IPS-18a (cell line): Measurements from ENCODE around the gene MDM4.
"Not testable (repeated sequence)": the region's sequence is repeated elsewhere in the genome, so short reads cannot be mapped to it uniquely, and the experiment has no call there.

Experiments used
- H3K27ac ChIP-seq: one replicate; pipeline ENCODE4 v1.5.1; 2013; ENCODE audit warnings: low read length
- H3K27me3 ChIP-seq: one replicate; pipeline ENCODE4 v1.6.1; 2013; ENCODE audit warnings: mild to moderate bottlenecking, low read length; ENCODE audit not compliant: control insufficient read depth, insufficient read depth
- H3K36me3 ChIP-seq: one replicate; pipeline ENCODE4 v1.6.1; 2013; ENCODE audit warnings: low read depth, low read length; ENCODE audit not compliant: control insufficient read depth
- H3K4me1 ChIP-seq: one replicate; pipeline ENCODE4 v1.6.1; 2013; ENCODE audit warnings: low read depth, low read length; ENCODE audit not compliant: control insufficient read depth
- H3K4me3 ChIP-seq: one replicate; pipeline ENCODE4 v1.5.1; 2013; ENCODE audit warnings: low read length
- H3K9ac ChIP-seq: one replicate; pipeline ENCODE4 v1.6.1; 2013; ENCODE audit warnings: mild to moderate bottlenecking, low read length, moderate library complexity
- H3K9me3 ChIP-seq: one replicate; pipeline ENCODE4 v1.6.1; 2013; ENCODE audit warnings: low read depth, low read length; ENCODE audit not compliant: control insufficient read depth

The MDM4 gene

GRCh38 chr1:204506201-204506968 lies 9.8 kb upstream of the MDM4 start:
- Histone ChIP-seq H3K36me3 (no peaks in the 10 kb centered on the region), H3K9me3 (no peaks in the 10 kb centered on the region), H3K4me3 (peak overlapping the region; percentile 96), H3K27ac (peak overlapping the region; percentile 60), H3K27me3 (no peaks in the 10 kb centered on the region), H3K4me1 (no peaks in the 10 kb centered on the region), H3K9ac (peak overlapping the region; percentile 61)

DNA sequence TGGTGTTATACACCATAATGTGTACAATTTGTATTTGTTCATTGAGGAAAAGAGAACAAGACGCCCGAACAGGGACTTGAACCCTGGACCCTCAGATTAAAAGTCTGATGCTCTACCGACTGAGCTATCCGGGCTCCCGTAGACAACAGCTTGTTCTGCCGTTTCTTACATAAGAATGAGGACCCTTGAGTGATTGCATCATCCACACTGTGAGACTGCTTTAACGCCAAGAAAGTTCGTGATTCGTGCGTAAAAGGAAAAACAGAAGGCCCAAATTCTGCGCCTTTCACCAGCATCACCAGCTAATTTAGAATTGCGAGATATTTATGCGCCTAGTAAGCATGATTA lies 9.3 kb upstream of the MDM4 start:
- Histone ChIP-seq H3K9ac (peak overlapping the region; percentile 96), H3K4me1 (no peaks in the 10 kb centered on the region), H3K36me3 (no peaks in the 10 kb centered on the region), H3K27me3 (no peaks in the 10 kb centered on the region), H3K9me3 (no peaks in the 10 kb centered on the region), H3K27ac (peak overlapping the region; percentile 90), H3K4me3 (peak overlapping the region; percentile 96)

- H3K9ac ChIP-seq = peak overlapping the region; percentile 96
- no peaks in the 10 kb centered on the region for H3K4me1 ChIP-seq
- peak overlapping the region; percentile 96 for H3K4me3 ChIP-seq
- H3K27me3 ChIP-seq = no peaks in the 10 kb centered on the region
- H3K27ac ChIP-seq = peak overlapping the region; percentile 90
- no peaks in the 10 kb centered on the region for H3K9me3 ChIP-seq
- no peaks in the 10 kb centered on the region for H3K36me3 ChIP-seq
These were observed 8.7 kb upstream of the MDM4 start for GRCh38 chr1:204507317-204508105.

- Histone ChIP-seq H3K4me3 (no peak overlapping the region), H3K27me3 (no peaks in the 10 kb centered on the region), H3K36me3 (no peaks in the 10 kb centered on the region), H3K9me3 (no peaks in the 10 kb centered on the region), H3K9ac (no peak overlapping the region), H3K4me1 (no peaks in the 10 kb centered on the region), H3K27ac (no peak overlapping the region)
These were observed 7.0 kb upstream of the MDM4 start for GRCh38 chr1:204509186-204509635.

- H3K27ac ChIP-seq = no peak overlapping the region
- H3K4me1 ChIP-seq = no peaks in the 10 kb centered on the region
- no peaks in the 10 kb centered on the region for H3K36me3 ChIP-seq
- no peak overlapping the region for H3K9ac ChIP-seq
- H3K9me3 ChIP-seq = no peaks in the 10 kb centered on the region
- no peak overlapping the region for H3K4me3 ChIP-seq
- H3K27me3 ChIP-seq = no peaks in the 10 kb centered on the region
These were observed 4.8 kb upstream of the MDM4 start for GRCh38 chr1:204511366-204511765.

DNA sequence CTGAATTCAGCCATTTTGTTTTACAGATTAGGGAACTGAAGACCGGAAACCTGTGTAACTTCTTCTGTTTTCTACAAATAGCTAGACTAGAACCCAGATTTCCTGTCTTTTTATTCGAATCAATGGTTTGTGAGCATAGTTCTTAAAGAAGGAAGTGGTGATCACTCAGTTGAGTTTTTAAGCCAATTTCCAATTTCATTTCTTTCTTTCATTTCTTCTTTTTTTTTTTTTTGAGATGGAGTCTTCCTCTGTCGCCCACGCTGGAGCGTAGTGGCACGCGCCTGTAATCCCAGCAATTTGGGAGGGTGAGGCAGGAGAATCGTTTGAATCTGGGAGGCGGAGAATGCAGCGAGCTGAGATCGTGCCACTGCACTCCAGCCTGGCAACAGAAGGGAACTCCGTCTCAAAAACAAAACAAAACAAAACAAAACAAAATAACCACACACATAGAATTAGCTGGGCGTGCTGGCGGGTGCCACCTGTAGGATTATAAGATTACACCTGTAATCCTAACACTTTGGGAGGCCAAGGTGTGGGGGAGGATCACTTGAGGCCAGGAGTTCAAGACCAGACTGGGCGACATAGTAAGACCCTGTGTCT lies 3.0 kb upstream of the MDM4 start:
- Histone ChIP-seq H3K4me3 (no peak overlapping the region), H3K27ac (no peak overlapping the region)

GRCh38 chr1:204514828-204515227 lies 1.4 kb upstream of the MDM4 start:
- Histone ChIP-seq H3K4me1 (no peaks in the 10 kb centered on the region), H3K27me3 (no peaks in the 10 kb centered on the region), H3K9me3 (no peaks in the 10 kb centered on the region), H3K36me3 (peaks cover 10% of the 10 kb centered on the region), H3K27ac (no peak overlapping the region), H3K9ac (no peak overlapping the region), H3K4me3 (no peak overlapping the region)

More for the DNA sequence above, 3.0 kb upstream of the MDM4 start:
- Histone ChIP-seq H3K4me1 (no peaks in the 10 kb centered on the region), H3K36me3 (peaks cover under 1% of the 10 kb centered on the region), H3K9ac (no peak overlapping the region), H3K27me3 (no peaks in the 10 kb centered on the region), H3K9me3 (no peaks in the 10 kb centered on the region)

- not testable (repeated sequence) for H3K4me1 ChIP-seq, H3K27ac ChIP-seq
These were observed 1.2 kb downstream of the MDM4 start for GRCh38 chr1:204517382-204517781.

GRCh38 chr1:204520834-204521709 lies 4.9 kb downstream of the MDM4 start:
- no peaks in the 10 kb centered on the region for H3K4me1 ChIP-seq

More at GRCh38 chr1:204517382-204517781, 1.2 kb downstream of the MDM4 start:
- H3K9me3 ChIP-seq, H3K36me3 ChIP-seq, H3K27me3 ChIP-seq: not testable (repeated sequence)
- Histone ChIP-seq H3K9ac (peak overlapping the region; percentile 94), H3K4me3 (peak overlapping the region; percentile 93)

DNA sequence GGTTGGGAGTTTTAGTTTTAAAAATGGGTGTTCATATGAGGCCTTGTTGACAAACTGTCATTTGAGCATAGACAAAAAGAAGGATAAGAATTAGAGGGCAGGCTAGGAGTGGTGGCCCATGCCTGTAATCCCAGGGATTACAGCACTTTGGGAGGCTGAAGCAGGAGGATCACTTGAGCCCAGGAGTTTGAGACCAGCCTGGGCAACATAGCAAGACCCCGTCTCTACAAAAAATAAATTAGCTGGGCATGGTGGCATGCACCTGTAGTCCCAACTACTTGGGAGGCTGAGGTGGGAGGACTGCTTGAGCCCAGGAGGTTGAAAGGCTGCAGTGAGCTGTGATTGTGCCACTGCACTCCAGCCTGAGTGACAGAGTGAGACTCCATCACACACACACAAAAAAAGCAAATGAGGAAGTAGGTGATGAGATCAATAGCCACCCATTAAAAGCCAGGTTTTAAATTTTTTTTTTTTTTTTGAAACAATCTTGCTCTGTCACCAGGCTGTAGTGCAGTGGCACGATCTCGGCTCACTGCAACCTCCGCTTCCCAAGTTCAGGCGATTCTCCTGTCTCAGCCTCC lies 5.8 kb downstream of the MDM4 start:
- peaks cover 22% of the 10 kb centered on the region for H3K36me3 ChIP-seq
- not testable (repeated sequence) for H3K27me3 ChIP-seq, H3K4me1 ChIP-seq, H3K27ac ChIP-seq, H3K4me3 ChIP-seq, H3K9ac ChIP-seq, H3K9me3 ChIP-seq

More at GRCh38 chr1:204520834-204521709, 4.9 kb downstream of the MDM4 start:
- Histone ChIP-seq H3K27me3 (no peaks in the 10 kb centered on the region), H3K4me3 (no peak overlapping the region), H3K9me3 (no peaks in the 10 kb centered on the region), H3K27ac (no peak overlapping the region), H3K36me3 (peaks cover 15% of the 10 kb centered on the region), H3K9ac (no peak overlapping the region)
